SH-SY5Y (cell line): Measurements from ENCODE around the gene COLEC11.

ENCODE experiments used
- GATA2 ChIP-seq: IDR thresholded peaks from 2 replicates; pipeline ENCODE4 v1.6.1; 2011; ENCODE audit warnings: mild to moderate bottlenecking, low read depth, low read length
- GATA3 ChIP-seq: IDR thresholded peaks from 2 replicates; pipeline ENCODE4 v1.6.1; 2011; ENCODE audit warnings: low read depth, mild to moderate bottlenecking, low read length, moderate library complexity

- TF ChIP-seq GATA3 (no peak), GATA2 (peak; percentile 72)
Measured at GRCh38 chr2:3594493-3595281, at the start of gene COLEC11.
